Karpas-422 (cell line): ENCODE data around the gene TEX2. TPM values are rescaled to one million over a fixed set of nuclear protein-coding genes. Genes with fewer than 3 reads are reported as not detected.

ENCODE experiments used
- DNase-seq: peaks from one replicate; pipeline ENCODE4 v3.0.0-alpha.2; 2015
- H2AFZ ChIP-seq: fragments of 200-600 bp; sonication (generic); 2 replicates; pipeline ENCODE4 v1.6.1; 2014; ENCODE audit warnings: antibody characterized with exemption, low read length, mixed read lengths
- H3K27ac ChIP-seq: fragments of 200-600 bp; sonication (generic); 2 replicates; pipeline ENCODE4 v1.5.1; 2014; ENCODE audit warnings: mild to moderate bottlenecking, low read length, moderate library complexity
- H3K27me3 ChIP-seq: fragments of 200-600 bp; sonication (generic); 2 replicates; pipeline ENCODE4 v1.6.1; 2014; ENCODE audit warnings: low read length, mixed read lengths
- H3K36me3 ChIP-seq: fragments of 200-600 bp; sonication (generic); 2 replicates; pipeline ENCODE4 v1.6.1; 2014; ENCODE audit warnings: low read length, mixed read lengths; ENCODE audit not compliant: insufficient read depth
- H3K4me1 ChIP-seq: fragments of 200-600 bp; sonication (generic); 2 replicates; pipeline ENCODE4 v1.6.1; 2014; ENCODE audit warnings: mild to moderate bottlenecking, low read length, mixed read lengths
- H3K4me2 ChIP-seq: fragments of 200-600 bp; sonication (generic); 2 replicates; pipeline ENCODE4 v1.6.1; 2014; ENCODE audit warnings: low read length, low read depth, mild to moderate bottlenecking; ENCODE audit not compliant: poor library complexity, severe bottlenecking
- H3K4me3 ChIP-seq: fragments of 200-600 bp; sonication (generic); 2 replicates; pipeline ENCODE4 v1.5.1; 2014; ENCODE audit warnings: mild to moderate bottlenecking, antibody characterized with exemption, low read length, mixed read lengths
- H3K79me2 ChIP-seq: fragments of 200-600 bp; sonication (generic); 2 replicates; pipeline ENCODE4 v1.6.1; 2014; ENCODE audit warnings: mild to moderate bottlenecking, low read length, mixed read lengths
- H3K9ac ChIP-seq: fragments of 200-600 bp; sonication (generic); 2 replicates; pipeline ENCODE4 v1.6.0; 2014; ENCODE audit warnings: low read length
- H3K9me2 ChIP-seq: fragments of 200-600 bp; sonication (generic), shearing (Covaris generic); replicated peaks from 2 replicates; pipeline ENCODE4 v1.6.0; 2014; ENCODE audit warnings: mild to moderate bottlenecking, low read length, moderate library complexity; ENCODE audit not compliant: insufficient read depth
- H3K9me3 ChIP-seq: fragments of 300-700, 200-600 bp; sonication (generic); 2 replicates; pipeline ENCODE4 v1.6.1; 2014; ENCODE audit warnings: low read length, mixed read lengths
- H4K20me1 ChIP-seq: fragments of 200-600 bp; sonication (generic); 2 replicates; pipeline ENCODE4 v1.6.1; 2014; ENCODE audit warnings: mild to moderate bottlenecking, antibody characterized with exemption, low read length, low read depth; ENCODE audit not compliant: insufficient read depth
- total RNA-seq: library from RNA; depleted of rRNA; stranded (reverse); fragments of >200 nt; shearing (Covaris generic); gene quantifications from 2 replicates; pipeline ENCODE4 v1.2.3, GENCODE V29; 2014; ENCODE audit warnings: low replicate concordance

TEX2 gene
- total RNA-seq, 1 experiment from 2014 or later, result 5.5 TPM

- no peaks in the 10 kb centered on the region for H3K9me2 ChIP-seq
- no peaks in the 10 kb centered on the region for H3K79me2 ChIP-seq
- H3K4me2 ChIP-seq, result no peak overlapping the region
- no peaks in the 10 kb centered on the region for H4K20me1 ChIP-seq
- no peak for DNase-seq
- no peak overlapping the region for H3K9ac ChIP-seq
- no peaks in the 10 kb centered on the region for H3K36me3 ChIP-seq
- no peaks in the 10 kb centered on the region for H3K9me3 ChIP-seq
- H2AFZ ChIP-seq, result no peak overlapping the region
- no peak overlapping the region for H3K27ac ChIP-seq
- H3K4me1 ChIP-seq, result no peaks in the 10 kb centered on the region
- H3K27me3 ChIP-seq, result no peaks in the 10 kb centered on the region
- H3K4me3 ChIP-seq, result no peak overlapping the region
These were observed 108.3 kb downstream of the TEX2 start for GRCh38 chr17:64154717-64155116.

GRCh38 chr17:64154313-64154695 is 108.8 kb downstream of the TEX2 start:
- Histone ChIP-seq H3K79me2 (no peaks in the 10 kb centered on the region), H4K20me1 (no peaks in the 10 kb centered on the region), H3K36me3 (no peaks in the 10 kb centered on the region), H3K27me3 (no peaks in the 10 kb centered on the region), H3K4me2 (no peak overlapping the region), H3K9ac (no peak overlapping the region), H2AFZ (no peak overlapping the region), H3K4me1 (no peaks in the 10 kb centered on the region), H3K27ac (no peak overlapping the region), H3K9me3 (no peaks in the 10 kb centered on the region), H3K4me3 (no peak overlapping the region), H3K9me2 (no peaks in the 10 kb centered on the region)
- DNase-seq, result no peak

GRCh38 chr17:64153565-64154312 is 109.3 kb downstream of the TEX2 start:
- Histone ChIP-seq H3K4me2 (no peak overlapping the region), H3K79me2 (no peaks in the 10 kb centered on the region), H4K20me1 (no peaks in the 10 kb centered on the region), H3K9ac (no peak overlapping the region), H3K9me2 (no peaks in the 10 kb centered on the region), H3K4me3 (no peak overlapping the region), H3K36me3 (no peaks in the 10 kb centered on the region), H2AFZ (no peak overlapping the region), H3K27me3 (no peaks in the 10 kb centered on the region), H3K9me3 (no peaks in the 10 kb centered on the region), H3K4me1 (no peaks in the 10 kb centered on the region), H3K27ac (no peak overlapping the region)
- DNase-seq, result no peak

- H2AFZ ChIP-seq, result no peak overlapping the region
- H3K9me3 ChIP-seq, result no peaks in the 10 kb centered on the region
- no peaks in the 10 kb centered on the region for H3K79me2 ChIP-seq
- H3K4me2 ChIP-seq, result no peak overlapping the region
- no peaks in the 10 kb centered on the region for H3K36me3 ChIP-seq
- H4K20me1 ChIP-seq, result no peaks in the 10 kb centered on the region
- H3K9me2 ChIP-seq, result no peaks in the 10 kb centered on the region
- DNase-seq, result no peak
- no peaks in the 10 kb centered on the region for H3K27me3 ChIP-seq
- no peak overlapping the region for H3K4me3 ChIP-seq
- H3K27ac ChIP-seq, result no peak overlapping the region
- no peaks in the 10 kb centered on the region for H3K4me1 ChIP-seq
- H3K9ac ChIP-seq, result no peak overlapping the region
These were observed 110.5 kb downstream of the TEX2 start for GRCh38 chr17:64152428-64153125.

- H3K36me3 ChIP-seq, result peaks cover 9% of the 10 kb centered on the region
- no peak overlapping the region for H2AFZ ChIP-seq
These were observed 112.1 kb downstream of the TEX2 start for GRCh38 chr17:64151016-64151368.

GRCh38 chr17:64150237-64151015 is 112.6 kb downstream of the TEX2 start:
- Histone ChIP-seq H3K79me2 (peaks cover 3% of the 10 kb centered on the region; the same call in 1 of the 2 replicates), H3K4me2 (no peak overlapping the region), H3K9me3 (no peaks in the 10 kb centered on the region), H2AFZ (no peak overlapping the region), H3K36me3 (peaks cover 10% of the 10 kb centered on the region), H3K27ac (no peak overlapping the region), H3K27me3 (no peaks in the 10 kb centered on the region), H3K4me1 (peaks cover 11% of the 10 kb centered on the region), H3K4me3 (no peak overlapping the region), H3K9ac (no peak overlapping the region), H3K9me2 (no peaks in the 10 kb centered on the region), H4K20me1 (peaks cover 9% of the 10 kb centered on the region; the same call in 1 of the 2 replicates)
- DNase-seq, result peak; percentile 47

More at GRCh38 chr17:64151016-64151368, 112.1 kb downstream of the TEX2 start:
- Histone ChIP-seq H3K4me1 (peaks cover 11% of the 10 kb centered on the region), H4K20me1 (peaks cover 9% of the 10 kb centered on the region; the same call in 1 of the 2 replicates), H3K4me3 (no peak overlapping the region), H3K4me2 (no peak overlapping the region), H3K79me2 (peaks cover 3% of the 10 kb centered on the region; the same call in 1 of the 2 replicates), H3K9me2 (no peaks in the 10 kb centered on the region), H3K9ac (no peak overlapping the region), H3K27me3 (no peaks in the 10 kb centered on the region), H3K9me3 (no peaks in the 10 kb centered on the region), H3K27ac (no peak overlapping the region)
- no peak for DNase-seq

- peaks cover 10% of the 10 kb centered on the region for H3K36me3 ChIP-seq
- DNase-seq, result no peak
- H2AFZ ChIP-seq, result no peak overlapping the region
- no peak overlapping the region for H3K9ac ChIP-seq
- peaks cover 16% of the 10 kb centered on the region for H3K4me1 ChIP-seq
- H3K9me3 ChIP-seq, result no peaks in the 10 kb centered on the region
- no peaks in the 10 kb centered on the region for H3K27me3 ChIP-seq
- no peak overlapping the region for H3K4me3 ChIP-seq
- no peaks in the 10 kb centered on the region for H3K9me2 ChIP-seq
- H3K79me2 ChIP-seq, result peaks cover 3% of the 10 kb centered on the region; the same call in 1 of the 2 replicates
- no peak overlapping the region for H3K27ac ChIP-seq
- H3K4me2 ChIP-seq, result no peak overlapping the region
- H4K20me1 ChIP-seq, result peaks cover 9% of the 10 kb centered on the region; the same call in 1 of the 2 replicates
These were observed 113.9 kb downstream of the TEX2 start for GRCh38 chr17:64149196-64149595.

- Histone ChIP-seq H3K4me1 (peaks cover 16% of the 10 kb centered on the region), H3K9me3 (no peaks in the 10 kb centered on the region), H3K36me3 (peaks cover 10% of the 10 kb centered on the region), H3K4me3 (no peak overlapping the region), H3K27ac (no peak overlapping the region), H3K9me2 (no peaks in the 10 kb centered on the region), H3K4me2 (no peak overlapping the region), H3K79me2 (peaks cover 3% of the 10 kb centered on the region; the same call in 1 of the 2 replicates), H3K9ac (no peak overlapping the region), H2AFZ (no peak overlapping the region), H3K27me3 (no peaks in the 10 kb centered on the region), H4K20me1 (peaks cover 9% of the 10 kb centered on the region; the same call in 1 of the 2 replicates)
- DNase-seq, result peak; percentile 60
These were observed 114.4 kb downstream of the TEX2 start for GRCh38 chr17:64148699-64149098.
